ENCODE results near the gene DNAJB6.

DNA sequence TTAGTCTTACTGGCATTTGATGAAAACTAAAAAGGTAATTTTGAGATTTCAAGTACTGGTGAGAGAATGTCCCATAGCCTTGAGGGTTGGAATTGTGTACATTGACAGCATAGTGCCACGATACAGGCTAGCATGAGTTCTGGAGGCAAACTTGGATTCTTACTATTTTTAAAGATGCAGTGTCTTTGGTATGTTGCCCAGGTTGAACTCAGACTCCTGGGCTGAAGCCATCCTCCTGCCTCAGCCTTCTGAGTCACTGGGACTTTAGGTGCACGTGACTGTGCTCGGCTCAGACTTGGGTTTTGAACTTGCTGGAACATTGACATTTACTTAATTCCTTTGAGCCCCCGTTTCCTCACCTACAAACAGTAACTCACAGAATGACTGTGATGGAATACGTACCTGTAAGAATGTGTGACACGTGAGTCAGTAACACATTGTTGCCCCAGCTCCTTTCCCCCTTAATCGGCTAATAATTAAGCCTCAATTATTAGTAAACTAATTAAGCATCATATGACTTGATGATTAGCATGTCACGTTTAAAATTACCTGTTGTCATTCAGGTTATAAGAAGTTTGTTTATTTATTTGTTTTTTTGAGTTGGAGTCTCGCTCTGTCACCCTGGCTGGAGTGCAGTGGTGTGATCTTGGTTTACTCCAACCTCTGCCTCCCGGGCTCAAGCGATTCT lies 10.6 kb downstream of the DNAJB6 start:
- TF ChIP-seq, protein P1, sequence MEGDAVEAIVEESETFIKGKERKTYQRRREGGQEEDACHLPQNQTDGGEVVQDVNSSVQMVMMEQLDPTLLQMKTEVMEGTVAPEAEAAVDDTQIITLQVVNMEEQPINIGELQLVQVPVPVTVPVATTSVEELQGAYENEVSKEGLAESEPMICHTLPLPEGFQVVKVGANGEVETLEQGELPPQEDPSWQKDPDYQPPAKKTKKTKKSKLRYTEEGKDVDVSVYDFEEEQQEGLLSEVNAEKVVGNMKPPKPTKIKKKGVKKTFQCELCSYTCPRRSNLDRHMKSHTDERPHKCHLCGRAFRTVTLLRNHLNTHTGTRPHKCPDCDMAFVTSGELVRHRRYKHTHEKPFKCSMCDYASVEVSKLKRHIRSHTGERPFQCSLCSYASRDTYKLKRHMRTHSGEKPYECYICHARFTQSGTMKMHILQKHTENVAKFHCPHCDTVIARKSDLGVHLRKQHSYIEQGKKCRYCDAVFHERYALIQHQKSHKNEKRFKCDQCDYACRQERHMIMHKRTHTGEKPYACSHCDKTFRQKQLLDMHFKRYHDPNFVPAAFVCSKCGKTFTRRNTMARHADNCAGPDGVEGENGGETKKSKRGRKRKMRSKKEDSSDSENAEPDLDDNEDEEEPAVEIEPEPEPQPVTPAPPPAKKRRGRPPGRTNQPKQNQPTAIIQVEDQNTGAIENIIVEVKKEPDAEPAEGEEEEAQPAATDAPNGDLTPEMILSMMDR (IDR thresholded peaks at IDR 0.05), result no peak
- no peak for TF ChIP-seq POLR2A (IDR thresholded peaks at IDR 0.05)

All from lower leg skin (tissue), 3 donors.